ENCODE measurements around the gene ULK1. TPM values are rescaled to one million over a fixed set of nuclear protein-coding genes. Genes with fewer than 3 reads are reported as not detected.

Gene ULK1
- total RNA-seq, 1 experiment from 2014 or later: 67.8 TPM

- peak; percentile 59; the same call in 1 of the 2 replicates for TF ChIP-seq ARID4B (CRISPR knock-in tag; IDR thresholded peaks at IDR 0.05; ENCODE audit: borderline replicate concordance)
- 0 out of 2 replicates have a peak, but pooled peaks have one; percentile 69 for TF ChIP-seq CREM (CRISPR knock-in tag; IDR thresholded peaks at IDR 0.05)
- no peak for TF ChIP-seq ATF1 (CRISPR knock-in tag; IDR thresholded peaks at IDR 0.05)
- no peak for TF ChIP-seq ZBTB21 (CRISPR knock-in tag; IDR thresholded peaks at IDR 0.05; ENCODE audit: borderline replicate concordance)
- no peak for TF ChIP-seq PRRX2 (CRISPR knock-in tag; IDR thresholded peaks at IDR 0.05)
- no peak for TF ChIP-seq GTF2I (CRISPR knock-in tag; conservative IDR thresholded peaks at IDR 0.05)
- TF ChIP-seq ZNF232 (CRISPR knock-in tag; IDR thresholded peaks at IDR 0.05): no peak
- no peak for TF ChIP-seq KAT7 (CRISPR knock-in tag; IDR thresholded peaks at IDR 0.05; ENCODE audit: borderline replicate concordance)
- no peak for TF ChIP-seq E2F1 (CRISPR knock-in tag; IDR thresholded peaks at IDR 0.05)
- TF ChIP-seq CBFB (CRISPR knock-in tag; IDR thresholded peaks at IDR 0.05; ENCODE audit: low read depth): no peak
- TF ChIP-seq ZNF416 (CRISPR knock-in tag; IDR thresholded peaks at IDR 0.05): no peak
- no peak for TF ChIP-seq ZNF396 (CRISPR knock-in tag; IDR thresholded peaks at IDR 0.05; ENCODE audit: borderline replicate concordance)
- TF ChIP-seq USF2 (CRISPR knock-in tag; IDR thresholded peaks at IDR 0.05): no peak
- no peak for TF ChIP-seq SMAD3 (CRISPR knock-in tag; IDR thresholded peaks at IDR 0.05; ENCODE audit: borderline replicate concordance)
- no peak for TF ChIP-seq TP53 (CRISPR knock-in tag; IDR thresholded peaks at IDR 0.05)
- TF ChIP-seq FOXJ3 (CRISPR knock-in tag; IDR thresholded peaks at IDR 0.05; ENCODE audit: borderline replicate concordance): no peak
- TF ChIP-seq SOX15 (CRISPR knock-in tag; IDR thresholded peaks at IDR 0.05): no peak
- TF ChIP-seq OVOL2 (CRISPR knock-in tag; IDR thresholded peaks at IDR 0.05; ENCODE audit: borderline replicate concordance): no peak
- no peak for TF ChIP-seq AR (CRISPR knock-in tag; IDR thresholded peaks at IDR 0.05)
- TF ChIP-seq TCF7 (CRISPR knock-in tag; IDR thresholded peaks at IDR 0.05; ENCODE audit: low read depth): no peak
- no peak for TF ChIP-seq ZNF281 (CRISPR knock-in tag; IDR thresholded peaks at IDR 0.05)
- TF ChIP-seq ZNF219 (CRISPR knock-in tag; IDR thresholded peaks at IDR 0.05; ENCODE audit: borderline replicate concordance): no peak
- TF ChIP-seq NFYB (CRISPR knock-in tag; conservative IDR thresholded peaks at IDR 0.05; ENCODE audit: low read depth): no peak
- TF ChIP-seq ZNF138 (CRISPR knock-in tag; conservative IDR thresholded peaks at IDR 0.05): no peak
- TF ChIP-seq TEAD4 (CRISPR knock-in tag; IDR thresholded peaks at IDR 0.05): 0 out of 2 replicates have a peak, but pooled peaks have one; percentile 34
- no peak for TF ChIP-seq TEAD1 (CRISPR knock-in tag; IDR thresholded peaks at IDR 0.05)
- TF ChIP-seq HMGA2 (CRISPR knock-in tag; IDR thresholded peaks at IDR 0.05): no peak
- TF ChIP-seq NFE2L1 (CRISPR knock-in tag; IDR thresholded peaks at IDR 0.05): peak; percentile 78
- TF ChIP-seq ZNF671 (CRISPR knock-in tag; IDR thresholded peaks at IDR 0.05): no peak
- TF ChIP-seq FOXP1 (CRISPR knock-in tag; IDR thresholded peaks at IDR 0.05; ENCODE audit: borderline replicate concordance): peak; percentile 40
Measured at GRCh38 chr12:131896080-131896810, 1.8 kb downstream of the ULK1 start (continued).
